HS-27A (cell line): ENCODE data around the gene ZSCAN32.

Source experiments
- DNase-seq: peaks from one replicate; pipeline ENCODE4 v3.0.0-alpha.2; 2012; ENCODE audit warnings: low read depth, missing footprints

ZSCAN32 gene

DNA sequence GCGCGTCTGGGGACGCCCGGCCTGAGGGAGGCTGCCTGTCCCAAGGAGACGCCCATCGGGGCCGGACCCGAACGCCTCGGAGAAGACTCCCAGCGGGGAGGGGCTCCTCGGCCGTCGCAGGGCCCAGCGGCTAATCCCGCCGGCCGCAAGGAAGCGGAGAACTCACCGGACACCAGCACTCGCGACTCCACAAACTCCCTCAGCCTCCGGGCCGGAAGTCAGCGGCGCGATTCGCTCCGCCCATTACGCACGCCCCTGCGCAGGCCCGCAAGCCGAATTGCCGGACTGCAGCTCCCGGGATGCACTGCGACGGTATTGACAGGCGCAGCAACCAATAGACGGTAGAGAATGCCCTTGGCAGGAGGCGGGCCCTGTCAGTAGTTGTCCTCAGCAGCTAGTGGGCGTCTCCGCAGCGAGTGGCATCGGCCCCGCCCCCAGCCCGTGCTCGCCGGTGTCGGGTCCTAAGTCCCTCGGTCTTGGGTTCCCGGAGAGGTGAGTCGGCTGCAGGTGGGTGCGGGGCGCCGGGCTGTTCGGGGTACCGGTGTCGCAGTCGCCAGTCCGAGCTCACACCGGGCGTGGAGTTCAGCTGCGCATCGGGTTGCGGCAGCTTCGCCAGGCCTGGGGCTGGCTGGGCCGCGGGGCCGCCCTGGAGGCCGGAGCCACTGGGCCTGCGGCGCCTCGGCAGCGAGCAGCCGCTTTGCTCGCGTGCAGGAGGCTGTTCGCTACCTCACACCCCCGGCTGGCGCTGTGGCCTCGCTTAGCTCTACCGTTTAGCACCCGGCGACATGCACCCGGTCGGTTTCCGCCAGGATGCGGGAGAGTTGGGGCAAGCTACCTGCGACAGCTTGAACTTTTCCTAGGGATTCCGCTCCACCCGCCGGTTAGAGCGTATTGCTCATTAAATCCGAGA, at the start of gene ZSCAN32, which contains the start of gene ZNF174:
Gene ZSCAN32 (minus strand): TSS at position 226 of the 910 bp plus-strand sequence. CDS start 3,447 bp downstream, outside the sequence.
Gene ZNF174 (plus strand): TSS at position 437 of the 910 bp plus-strand sequence. CDS start 790 bp downstream, outside the sequence.
- peak; percentile 93 for DNase-seq

DNA sequence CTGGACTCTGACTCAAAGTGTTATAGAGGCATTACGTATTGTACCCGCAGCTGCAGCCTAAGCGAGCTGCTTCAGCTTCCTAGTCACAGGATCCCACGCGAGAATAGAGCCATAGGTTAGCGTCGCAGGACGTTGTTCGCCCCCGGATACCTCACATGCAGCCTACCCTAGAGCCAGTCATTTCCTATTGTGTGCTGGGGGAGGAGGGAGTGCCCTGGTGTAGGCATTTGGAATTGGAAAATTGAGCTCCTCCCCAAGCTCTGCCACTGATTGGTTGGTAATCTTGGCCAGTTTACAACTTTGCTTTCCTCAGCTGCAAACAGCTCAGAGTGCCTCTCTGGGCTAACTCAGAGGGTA, 43.2 kb upstream of the ZSCAN32 start:
- DNase-seq = no peak

GRCh38 chr16:3443108-3444031, 42.6 kb upstream of the ZSCAN32 start, which contains the start of the genes NAA60 and ZNF597:
NAA60 (plus strand) TSS chr16:3443680; CDS start chr16:3476228, 32,548 bp downstream.
ZNF597 (minus strand) TSS chr16:3443504; CDS start chr16:3443153, 351 bp downstream.
- DNase-seq = no peak

- DNase-seq = no peak
Observed at GRCh38 chr16:3439637-3440036, 38.8 kb upstream of the ZSCAN32 start.

DNA sequence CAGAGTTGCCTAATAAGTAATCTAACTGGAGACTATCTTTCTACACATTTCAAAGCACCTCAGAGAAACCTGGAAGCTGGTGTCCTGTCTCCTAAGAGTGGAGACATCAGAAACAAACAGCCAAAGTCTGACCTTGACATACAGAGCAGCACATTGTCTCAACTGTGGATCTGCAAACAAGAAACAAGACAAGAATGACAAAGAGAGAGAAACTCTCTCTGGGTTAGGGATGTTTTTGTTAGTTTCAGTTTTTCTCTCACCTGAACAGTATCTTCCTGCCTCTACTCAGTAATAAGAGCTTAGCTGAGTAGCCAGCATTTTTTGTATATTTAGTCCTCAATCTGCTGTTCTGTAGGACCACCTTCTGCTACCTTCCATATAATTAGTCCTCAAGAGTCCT, 33.6 kb upstream of the ZSCAN32 start:
- no peak for DNase-seq

DNA sequence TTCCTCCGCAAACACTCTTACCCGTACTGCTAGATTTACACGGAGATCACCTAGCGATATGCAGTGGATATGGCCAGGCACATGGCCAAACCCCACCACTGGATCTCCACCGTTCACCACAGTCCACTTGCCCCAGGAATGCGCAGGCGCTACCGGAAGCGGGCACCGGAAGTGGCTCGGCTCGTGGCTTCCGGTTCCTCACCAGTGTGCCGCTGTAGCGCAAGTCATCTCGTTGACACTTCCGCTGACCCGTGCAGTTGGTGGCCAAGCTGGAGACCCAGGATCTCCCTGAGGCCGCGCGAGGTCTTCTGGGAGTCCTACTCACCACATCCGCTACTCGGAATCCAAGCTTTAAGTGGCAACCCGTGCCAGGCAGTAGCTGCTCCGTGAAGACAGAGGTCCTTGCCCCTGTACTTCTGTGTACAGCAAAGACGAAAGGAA, 31.0 kb upstream of the ZSCAN32 start:
- DNase-seq = no peak

DNA sequence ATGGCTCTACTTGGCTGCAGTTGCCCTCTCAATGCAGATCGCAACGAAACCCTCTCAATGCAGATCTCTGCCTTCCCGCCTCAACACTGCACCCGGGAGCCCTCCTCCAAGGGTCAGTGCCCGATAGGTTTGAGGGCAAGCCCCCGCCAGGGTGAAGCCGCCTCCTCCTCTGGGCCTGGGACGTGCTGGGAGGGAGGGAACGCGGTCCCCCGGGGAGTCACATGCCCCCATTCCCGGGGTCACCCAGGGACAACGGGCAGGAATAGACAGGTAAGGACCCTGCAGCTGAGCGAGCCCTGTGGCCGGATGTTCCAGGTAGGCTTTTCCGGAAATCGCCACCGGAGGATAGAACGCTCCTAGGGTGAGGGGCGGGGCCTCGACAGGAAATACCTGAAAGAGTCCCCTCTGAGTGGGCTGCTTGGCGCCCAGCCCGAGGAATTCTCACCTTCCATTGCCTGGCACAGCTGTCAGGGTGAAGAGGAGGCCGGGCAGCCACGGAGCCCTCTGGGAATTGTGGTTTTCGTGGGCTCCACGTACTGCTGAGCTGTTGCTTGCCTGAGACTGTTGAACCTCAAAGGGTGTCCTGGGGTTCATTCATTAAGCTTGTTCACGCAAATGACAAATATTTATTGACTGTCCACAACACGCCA, 13.1 kb upstream of the ZSCAN32 start:
- DNase-seq = no peak

GRCh38 chr16:3408561-3409197, 7.9 kb upstream of the ZSCAN32 start:
- no peak for DNase-seq

GRCh38 chr16:3401719-3402397, 1.1 kb upstream of the ZSCAN32 start:
- no peak for DNase-seq

GRCh38 chr16:3400446-3400778, 392 bp downstream of the ZSCAN32 start:
- peak; percentile 3 for DNase-seq

- DNase-seq = no peak
Observed at GRCh38 chr16:3389663-3390338, 11.0 kb downstream of the ZSCAN32 start.

DNA sequence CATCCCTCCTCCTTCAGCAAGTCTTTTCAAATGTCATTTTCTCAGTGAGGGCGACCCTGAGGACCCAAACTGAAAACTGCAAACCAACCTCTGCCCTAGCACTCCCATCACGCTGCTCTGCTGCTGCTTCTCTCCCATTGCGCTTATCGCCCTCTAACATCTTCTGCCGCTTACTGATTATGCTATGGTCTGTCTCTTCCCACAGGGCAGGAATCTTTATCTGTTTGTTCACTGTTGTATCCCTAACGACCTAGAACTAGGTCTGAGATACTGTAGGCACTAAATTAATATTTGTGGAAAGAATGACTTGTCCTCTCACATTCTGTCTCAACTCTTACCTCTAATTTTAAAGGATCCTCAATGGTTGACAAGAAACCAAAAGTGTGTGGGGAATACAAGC, 12.5 kb downstream of the ZSCAN32 start:
- DNase-seq = no peak

GRCh38 chr16:3383045-3383448, 17.8 kb downstream of the ZSCAN32 start:
- DNase-seq = no peak

GRCh38 chr16:3377917-3378316, 22.9 kb downstream of the ZSCAN32 start:
- DNase-seq = no peak

- no peak for DNase-seq
Observed at GRCh38 chr16:3375680-3376079, 25.1 kb downstream of the ZSCAN32 start.

GRCh38 chr16:3369073-3369472, 31.7 kb downstream of the ZSCAN32 start:
- no peak for DNase-seq

- DNase-seq = no peak
Observed at GRCh38 chr16:3364774-3365427, 35.9 kb downstream of the ZSCAN32 start.

DNA sequence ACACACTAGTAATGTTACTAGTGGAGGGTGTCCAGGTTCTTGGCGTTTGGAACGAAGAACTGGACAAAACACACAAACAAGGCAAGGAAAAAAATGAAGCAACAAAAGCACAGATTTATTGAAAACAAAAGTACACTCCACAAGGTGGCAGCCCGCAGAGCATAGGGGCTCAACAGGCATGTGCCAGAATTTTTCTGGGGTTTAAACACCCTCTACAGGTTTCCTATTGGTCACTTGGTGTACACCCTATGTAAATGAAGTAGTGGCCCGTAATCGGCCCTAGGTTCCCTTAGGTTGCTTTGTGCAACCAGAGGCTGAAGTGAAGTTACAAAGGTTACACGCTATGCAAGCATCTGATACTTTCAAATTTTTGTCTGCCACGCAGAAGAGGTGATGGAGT, 37.0 kb downstream of the ZSCAN32 start:
- no peak for DNase-seq

- no peak for DNase-seq
Observed at GRCh38 chr16:3362931-3363330, 37.9 kb downstream of the ZSCAN32 start.

DNA sequence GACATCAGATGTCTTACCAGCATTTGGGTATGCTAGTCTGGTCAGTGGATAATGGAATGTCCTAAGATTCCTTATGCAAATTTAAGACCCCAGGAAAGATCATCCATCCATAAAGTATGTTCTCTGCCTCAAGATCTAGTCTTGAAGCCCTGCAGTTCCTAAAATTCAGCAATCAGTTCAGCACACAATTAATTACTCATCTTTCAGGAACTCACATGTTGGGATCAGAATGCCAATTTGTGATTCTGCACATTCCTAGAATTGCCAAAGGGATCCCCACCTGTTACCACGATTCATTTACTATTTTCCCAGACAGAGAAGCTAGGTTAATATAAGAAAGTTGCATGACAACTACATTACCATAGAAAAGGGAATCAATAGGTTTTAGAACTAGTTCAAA, 41.9 kb downstream of the ZSCAN32 start:
- DNase-seq = no peak
